GM18505 (cell line): ENCODE data around the gene KRT78.

Experiments used
- ATAC-seq: cut with Tn5 transposase; IDR thresholded peaks from one replicate; pipeline ENCODE4 v1.9.1; 2021; ENCODE audit not compliant: unreplicated experiment
- POLR2A ChIP-seq: IDR thresholded peaks from 4 replicates; pipeline ENCODE4 v1.6.1; 2011; ENCODE audit warnings: borderline replicate concordance; ENCODE audit not compliant: insufficient read depth, insufficient read length; ENCODE audit errors: extremely low read depth

Gene KRT78

DNA sequence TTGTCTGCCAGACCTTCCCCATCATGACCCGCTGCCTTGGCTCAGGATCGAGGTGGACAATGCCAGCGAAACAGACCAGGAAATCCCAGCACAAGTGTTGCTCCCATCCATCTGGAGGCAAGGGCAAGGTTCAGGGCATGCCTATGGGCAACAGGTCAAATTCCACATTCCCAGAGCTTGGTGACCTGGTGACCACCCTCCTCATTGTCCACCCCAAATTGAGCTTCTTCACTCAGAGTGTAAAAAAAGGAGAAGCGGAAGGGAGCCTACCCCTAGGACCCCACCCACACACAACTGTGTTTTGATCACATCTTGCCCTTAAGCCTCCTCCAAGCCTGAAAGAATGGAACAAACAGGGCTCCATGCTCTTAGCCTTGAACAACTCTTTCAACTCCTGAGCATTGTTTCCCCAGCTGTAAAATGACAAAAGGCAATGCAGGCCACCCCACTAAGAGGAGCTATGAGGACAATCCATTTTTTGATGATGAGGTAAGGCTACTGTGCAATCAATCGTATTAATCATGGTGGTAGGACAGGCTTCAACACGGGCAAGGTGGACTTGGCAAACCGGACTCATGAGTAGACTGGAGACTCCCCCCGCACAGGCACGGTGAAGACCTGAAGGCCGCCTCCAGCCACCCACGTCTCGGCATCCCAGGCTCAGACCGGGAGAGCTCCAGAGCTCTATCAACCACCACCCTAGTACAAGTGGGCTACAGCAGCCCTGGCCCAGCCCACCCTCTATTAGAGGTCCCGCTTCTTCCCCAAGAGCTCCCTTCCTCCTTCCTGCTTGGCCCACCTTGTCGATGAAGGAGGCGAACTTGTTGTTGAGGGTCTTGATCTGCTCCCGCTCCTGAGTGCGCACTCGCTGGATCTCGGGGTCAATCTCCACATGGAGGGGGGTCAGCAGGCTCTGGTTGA lies 15.5 kb downstream of the KRT78 start:
- TF ChIP-seq POLR2A = no peak
- ATAC-seq = no peak

- ATAC-seq = no peak
- no peak for TF ChIP-seq POLR2A
Observed at GRCh38 chr12:52832451-52832850, 16.3 kb downstream of the KRT78 start.

- TF ChIP-seq POLR2A = no peak
- ATAC-seq = no peak
Observed at GRCh38 chr12:52831251-52831650, 17.5 kb downstream of the KRT78 start.

GRCh38 chr12:52829986-52830770 lies 18.6 kb downstream of the KRT78 start:
- no peak for ATAC-seq

GRCh38 chr12:52828591-52829021 lies 20.2 kb downstream of the KRT78 start:
- TF ChIP-seq POLR2A = no peak
- ATAC-seq = no peak

More at GRCh38 chr12:52829986-52830770, 18.6 kb downstream of the KRT78 start:
- no peak for TF ChIP-seq POLR2A

- ATAC-seq = no peak
Observed at GRCh38 chr12:52828156-52828555, 20.6 kb downstream of the KRT78 start.

GRCh38 chr12:52827499-52828090 lies 21.2 kb downstream of the KRT78 start:
- no peak for TF ChIP-seq POLR2A
- ATAC-seq = no peak

More at GRCh38 chr12:52828156-52828555, 20.6 kb downstream of the KRT78 start:
- no peak for TF ChIP-seq POLR2A

DNA sequence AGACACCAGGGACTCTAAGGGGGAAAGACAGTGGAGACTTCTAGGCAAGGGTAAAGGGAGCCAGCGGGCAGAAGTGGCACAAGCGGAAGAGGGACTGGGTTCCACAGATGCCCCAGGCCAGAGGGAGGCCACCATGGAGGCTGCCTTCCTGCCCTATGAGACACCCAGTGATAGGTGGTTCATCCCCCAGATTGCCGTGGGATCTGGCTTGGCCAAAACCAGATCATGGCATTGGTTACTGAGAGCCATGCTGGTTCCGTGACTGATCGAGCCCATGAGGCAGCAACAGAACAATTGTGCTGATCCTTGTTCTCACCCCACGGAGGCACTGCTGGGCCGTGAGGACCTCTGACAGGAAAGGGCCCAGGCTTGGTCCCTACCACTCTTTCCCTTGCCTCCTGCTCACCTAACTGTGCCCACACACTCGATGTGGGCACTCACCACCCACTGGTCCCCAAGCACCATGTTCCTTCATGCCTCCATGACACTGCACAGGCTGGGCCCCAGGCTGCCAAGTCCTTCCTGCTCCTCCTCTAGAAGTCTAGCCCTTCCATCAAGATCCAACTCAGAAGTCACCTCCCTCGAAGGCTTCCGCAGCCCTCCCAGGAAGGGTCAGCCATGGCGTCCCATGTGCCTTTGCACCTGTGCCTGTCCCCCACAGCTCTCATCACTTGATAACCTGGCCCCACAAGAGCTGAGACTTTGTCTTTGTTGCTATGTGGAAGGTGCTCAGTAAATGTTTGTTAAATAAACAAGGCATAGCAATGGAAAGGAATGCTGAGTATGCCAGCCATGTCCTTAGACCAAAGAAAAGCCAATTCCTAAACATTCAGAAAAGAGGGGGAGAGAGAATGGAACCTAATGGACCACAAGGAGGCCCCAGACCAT lies 21.9 kb downstream of the KRT78 start:
- no peak for TF ChIP-seq POLR2A
- no peak for ATAC-seq

DNA sequence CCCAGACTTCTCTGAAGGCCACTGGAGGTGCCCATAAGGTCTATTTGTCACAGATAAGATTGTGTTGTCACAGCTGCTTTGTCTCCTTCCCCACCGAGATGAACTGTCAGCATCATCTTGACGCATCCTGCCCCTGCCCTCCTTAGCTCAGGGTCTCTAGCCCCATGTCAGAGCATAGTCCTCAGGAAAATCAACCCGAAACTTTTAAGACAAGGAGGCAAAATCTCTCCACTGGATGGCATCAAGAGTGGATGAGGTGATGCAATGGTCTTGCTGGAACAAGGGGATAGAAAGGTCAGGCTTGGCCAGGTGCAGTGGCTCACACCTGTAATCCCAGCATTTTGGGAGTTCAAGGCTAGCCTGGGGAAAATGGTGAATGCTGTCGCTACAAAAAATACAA lies 22.8 kb downstream of the KRT78 start:
- TF ChIP-seq POLR2A = no peak
- ATAC-seq = no peak

DNA sequence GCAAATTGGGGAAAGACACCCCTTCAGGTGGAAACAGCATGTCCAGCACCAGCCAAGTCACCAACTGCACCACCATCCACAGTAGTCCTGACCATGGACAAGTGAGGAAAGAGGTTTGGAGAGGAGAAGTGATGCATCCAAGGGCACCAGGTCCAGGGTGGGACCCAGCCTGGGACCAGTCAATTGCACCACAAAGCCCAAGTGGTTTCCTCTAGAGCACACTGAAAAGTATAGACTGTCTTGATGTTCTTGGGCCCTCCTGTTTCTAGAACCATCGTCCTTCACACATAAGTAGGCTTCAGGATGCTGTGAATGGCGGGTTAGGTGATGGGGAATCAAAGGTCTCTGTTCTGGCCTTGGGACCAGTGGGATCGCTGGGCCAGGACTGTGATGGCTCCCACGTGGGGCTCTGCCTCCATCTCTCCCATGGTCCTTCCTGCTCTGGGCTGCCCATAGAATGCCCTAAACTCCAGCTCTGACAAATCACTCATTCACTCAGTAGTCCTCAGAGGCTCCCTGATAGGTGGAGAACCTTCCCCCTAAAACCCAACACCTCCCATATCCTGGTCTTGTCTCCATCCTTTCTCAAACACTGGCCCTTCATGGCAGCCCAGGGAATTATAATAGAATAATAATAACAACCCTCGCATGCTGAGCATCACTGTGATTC lies 23.9 kb downstream of the KRT78 start:
- TF ChIP-seq POLR2A = no peak
- no peak for ATAC-seq

GRCh38 chr12:52823761-52824450 lies 24.9 kb downstream of the KRT78 start:
- no peak for TF ChIP-seq POLR2A
- ATAC-seq = no peak
